Erythroblast (primary cell): ENCODE results near the gene ARSA.

Experiments
- GATA1 ChIP-seq: IDR thresholded peaks from 2 replicates; pipeline ENCODE4 v1.6.1; 2011; ENCODE audit warnings: low read depth, mild to moderate bottlenecking, control low read depth, low read length, moderate library complexity
- POLR2A ChIP-seq: IDR thresholded peaks from 2 replicates; pipeline ENCODE4 v1.6.1; 2011; ENCODE audit warnings: mild to moderate bottlenecking, low read length

GRCh38 chr22:50674130-50674500 lies 46.2 kb upstream of the ARSA start:
- no peak for TF ChIP-seq POLR2A
- no peak for TF ChIP-seq GATA1
